Stimulated activated CD8-positive, alpha-beta memory T cell treated with anti-CD3 and anti-CD28 coated beads, Interleukin-2, amount 100 ng/mL, for 1 hour (primary cell): ENCODE measurements around the gene POTEJ.
"Not testable (repeated sequence)": the region's sequence is repeated elsewhere in the genome, so short reads cannot be mapped to it uniquely, and the experiment has no call there.

Experiments used
- DNase-seq, 2 donors: peaks; one replicate each; pipeline ENCODE4 v3.0.0-alpha.2; 2020; ENCODE audit warnings: low read depth in 2 of 2

POTEJ gene

DNA sequence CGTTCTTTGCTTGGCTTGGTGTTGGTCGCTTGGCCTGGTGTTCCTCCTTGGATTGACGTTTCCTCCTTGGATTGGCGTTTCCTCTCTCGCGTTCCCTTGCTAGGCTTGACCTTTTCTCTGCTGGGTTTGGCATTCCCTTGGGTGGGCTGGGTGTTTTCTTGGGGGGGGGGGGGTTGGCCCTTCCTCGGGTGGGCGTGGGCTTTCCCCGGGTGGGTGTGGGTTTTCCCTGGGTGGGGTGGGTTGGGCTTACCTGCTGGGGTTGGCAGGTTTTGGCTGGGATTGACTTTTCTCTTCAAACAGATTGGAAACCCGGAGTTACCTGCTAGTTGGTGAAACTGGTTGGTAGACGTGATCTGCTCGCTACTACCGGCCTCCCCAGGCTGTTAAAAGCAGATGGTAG is at the start of gene POTEJ:
POTEJ (plus strand) TSS at position 301 of the 400 bp plus-strand sequence; CDS start at position 394, 93 bp downstream.
- not testable (repeated sequence) for DNase-seq

GRCh38 chr2:130566165-130566564 is 45.1 kb upstream of the POTEJ start:
- DNase-seq: not testable (repeated sequence)

DNA sequence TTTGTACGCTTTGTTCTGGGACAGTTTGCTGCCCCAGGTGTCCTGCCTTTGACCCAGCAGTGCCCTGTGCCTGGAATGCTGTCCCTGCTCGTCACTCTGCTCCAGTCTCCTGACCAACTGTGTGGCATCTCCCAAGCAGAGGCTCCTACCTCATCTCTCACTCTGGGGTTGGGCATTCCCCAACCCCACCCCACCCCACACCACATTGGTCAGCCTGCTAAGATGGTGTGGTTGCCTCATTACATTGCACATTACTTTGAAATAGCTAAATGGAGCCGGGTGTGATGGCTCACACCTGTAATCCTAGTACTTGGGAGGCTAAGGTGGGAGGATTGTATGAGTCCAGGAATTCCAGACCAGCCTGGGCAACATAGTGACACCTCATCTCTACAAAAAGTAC is 39.3 kb upstream of the POTEJ start:
- DNase-seq: not testable (repeated sequence)

GRCh38 chr2:130574230-130574629 is 37.0 kb upstream of the POTEJ start:
- DNase-seq: not testable (repeated sequence)

DNA sequence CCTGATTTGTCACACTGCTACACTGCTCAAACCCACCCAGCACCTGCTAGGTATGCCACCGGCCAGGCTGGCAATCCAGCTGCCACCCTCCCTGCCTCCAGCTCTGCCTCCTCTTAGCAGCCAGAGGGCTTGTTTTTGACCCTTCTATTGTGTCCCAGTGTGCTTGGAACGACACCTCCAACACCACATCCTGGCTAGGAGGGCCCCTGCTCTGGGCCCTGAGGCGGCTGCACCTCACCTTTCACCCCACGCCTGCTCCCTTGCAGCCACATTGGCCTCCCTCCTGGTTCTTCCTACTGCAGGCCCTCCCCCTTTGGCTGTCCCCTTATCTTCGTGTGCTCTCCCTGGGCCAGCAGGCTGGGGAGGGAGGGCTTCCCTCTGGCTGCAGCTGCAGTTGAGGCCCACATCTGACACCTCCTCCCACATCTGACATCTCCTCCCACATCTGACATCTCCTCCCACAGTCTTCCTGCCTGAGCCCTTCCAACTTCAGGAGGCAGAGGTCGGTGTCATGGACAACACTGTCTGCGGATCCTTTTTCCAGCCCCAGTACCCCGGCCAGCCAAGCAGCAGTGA is 34.9 kb upstream of the POTEJ start:
- not testable (repeated sequence) for DNase-seq

DNA sequence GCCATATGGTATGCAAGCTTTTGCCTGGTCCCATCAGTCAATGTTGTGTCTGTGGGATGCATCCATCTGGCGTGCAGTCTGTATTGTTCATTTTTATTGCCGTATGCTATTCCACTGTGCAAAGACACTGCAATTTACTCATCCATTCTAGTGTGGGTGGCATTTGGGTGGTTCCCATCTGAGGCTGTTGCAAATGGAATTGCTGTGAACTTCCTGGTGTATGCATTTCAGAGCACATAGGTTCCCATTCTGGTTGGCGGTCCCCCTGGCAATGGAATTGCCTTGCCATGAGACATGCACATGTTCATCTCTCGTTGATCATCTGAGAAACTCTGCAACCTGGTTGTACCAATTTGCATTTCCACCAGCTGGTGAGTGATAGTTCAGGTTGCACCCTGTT is 33.7 kb upstream of the POTEJ start:
- DNase-seq: not testable (repeated sequence)

- DNase-seq: not testable (repeated sequence)
Observed at GRCh38 chr2:130579121-130579520, 32.1 kb upstream of the POTEJ start.

DNA sequence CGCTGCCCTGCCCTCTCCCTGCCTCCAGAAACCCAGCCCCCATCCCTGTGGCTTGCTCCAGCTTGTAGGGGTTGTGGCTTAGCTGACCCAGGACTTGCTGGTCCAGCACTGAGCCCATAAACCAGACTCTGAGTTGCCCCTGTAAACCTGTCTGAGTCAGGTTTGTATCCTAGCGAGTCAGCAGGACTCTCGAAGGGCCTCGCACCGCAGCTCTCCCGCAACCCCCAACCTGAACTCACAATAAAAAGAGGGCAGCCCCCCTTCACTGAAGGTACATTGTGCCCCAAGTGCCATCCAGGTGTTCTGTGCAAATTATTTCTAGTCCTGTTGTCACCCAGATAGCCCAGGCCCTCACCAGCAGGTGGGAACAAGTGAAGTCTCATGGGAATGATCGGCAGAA is 29.7 kb upstream of the POTEJ start:
- DNase-seq: not testable (repeated sequence)

DNA sequence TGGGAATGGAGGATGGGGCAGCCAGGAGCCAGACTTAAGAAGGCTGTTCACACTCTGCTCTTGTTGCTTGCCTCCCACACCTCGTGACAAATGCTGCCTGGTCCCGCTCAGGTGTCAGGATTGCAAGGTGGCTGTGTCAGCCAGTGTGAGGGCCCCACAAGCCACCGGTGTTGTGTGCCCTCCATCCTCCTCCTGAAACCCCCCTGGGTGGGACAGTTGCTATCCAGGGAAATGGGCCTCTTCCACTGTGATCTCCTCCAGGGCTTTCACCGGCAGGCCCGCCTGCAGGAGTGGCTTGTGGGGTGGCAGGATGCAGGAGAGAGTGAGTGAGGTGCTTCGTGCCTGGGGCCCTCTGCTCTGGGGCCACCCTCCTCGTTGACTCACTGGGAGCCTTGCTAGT is 28.3 kb upstream of the POTEJ start:
- not testable (repeated sequence) for DNase-seq

GRCh38 chr2:130583582-130583981 is 27.7 kb upstream of the POTEJ start:
- DNase-seq: not testable (repeated sequence)

DNA sequence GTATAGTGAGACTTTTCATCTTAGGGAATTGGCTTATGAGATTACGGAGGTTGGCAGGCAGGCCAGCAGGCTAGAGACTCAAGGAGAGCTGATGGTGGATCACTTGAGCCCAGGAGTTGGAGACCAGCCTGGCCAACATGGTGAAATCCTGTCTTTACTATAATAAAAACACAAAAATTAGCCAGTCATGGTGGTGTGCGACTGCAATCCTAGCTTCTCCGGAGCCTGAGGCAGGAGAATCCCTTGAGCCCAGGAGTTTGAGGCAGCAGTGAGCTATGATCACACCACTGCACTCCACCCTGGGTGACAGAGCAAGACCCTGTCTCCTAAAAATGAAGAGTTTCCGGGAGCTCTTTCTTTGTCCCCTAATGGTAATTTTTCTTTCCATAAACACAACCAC is 26.5 kb upstream of the POTEJ start:
- not testable (repeated sequence) for DNase-seq

- DNase-seq: not testable (repeated sequence)
Observed at GRCh38 chr2:130588688-130589458, 22.4 kb upstream of the POTEJ start.

GRCh38 chr2:130590170-130590841 is 20.9 kb upstream of the POTEJ start:
- DNase-seq: not testable (repeated sequence)

- not testable (repeated sequence) for DNase-seq
Observed at GRCh38 chr2:130590842-130591359, 20.3 kb upstream of the POTEJ start.

- DNase-seq: not testable (repeated sequence)
Observed at GRCh38 chr2:130592791-130593414, 18.3 kb upstream of the POTEJ start.

GRCh38 chr2:130594011-130594410 is 17.2 kb upstream of the POTEJ start:
- not testable (repeated sequence) for DNase-seq

GRCh38 chr2:130596757-130597156 is 14.5 kb upstream of the POTEJ start:
- DNase-seq: not testable (repeated sequence)

GRCh38 chr2:130597994-130598393 is 13.2 kb upstream of the POTEJ start:
- DNase-seq: not testable (repeated sequence)

- DNase-seq: not testable (repeated sequence)
Observed at GRCh38 chr2:130598463-130598862, 12.8 kb upstream of the POTEJ start.

GRCh38 chr2:130599393-130599792 is 11.8 kb upstream of the POTEJ start, which contains the start of gene CFC1:
CFC1 (minus strand) TSS chr2:130599575; CDS start chr2:130599287, 288 bp downstream.
- not testable (repeated sequence) for DNase-seq

DNA sequence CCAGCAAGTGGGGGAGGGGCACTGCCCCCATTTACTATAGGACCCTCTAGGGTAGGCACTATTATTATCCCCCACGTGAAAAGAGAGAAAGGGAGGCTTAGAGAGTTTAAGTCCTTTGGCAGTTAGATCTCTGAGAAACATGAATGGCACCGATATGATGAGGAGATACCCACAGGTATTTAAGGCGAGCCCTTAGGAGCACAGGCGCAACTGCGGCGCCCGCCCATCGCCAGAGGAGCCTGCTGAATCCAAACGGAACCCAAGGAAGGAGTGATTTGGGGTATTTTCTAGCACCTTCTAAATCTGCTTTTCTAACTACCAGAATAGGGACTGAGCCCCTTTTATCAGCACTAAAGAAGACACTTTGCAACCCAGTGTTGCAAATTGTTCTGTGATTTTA is 11.3 kb upstream of the POTEJ start:
- DNase-seq: not testable (repeated sequence)
